ENCODE results near the gene FAM111A. TPM values are rescaled to one million over a fixed set of nuclear protein-coding genes. Genes with fewer than 3 reads are reported as not detected.

The FAM111A gene
- total and polyA plus RNA-seq, 10 of the 15 experiments (the other 5 are each of a cell fraction or from before 2014, with no cell fraction given), result 26.6 to 95.0 (median 67.5) TPM

DNA sequence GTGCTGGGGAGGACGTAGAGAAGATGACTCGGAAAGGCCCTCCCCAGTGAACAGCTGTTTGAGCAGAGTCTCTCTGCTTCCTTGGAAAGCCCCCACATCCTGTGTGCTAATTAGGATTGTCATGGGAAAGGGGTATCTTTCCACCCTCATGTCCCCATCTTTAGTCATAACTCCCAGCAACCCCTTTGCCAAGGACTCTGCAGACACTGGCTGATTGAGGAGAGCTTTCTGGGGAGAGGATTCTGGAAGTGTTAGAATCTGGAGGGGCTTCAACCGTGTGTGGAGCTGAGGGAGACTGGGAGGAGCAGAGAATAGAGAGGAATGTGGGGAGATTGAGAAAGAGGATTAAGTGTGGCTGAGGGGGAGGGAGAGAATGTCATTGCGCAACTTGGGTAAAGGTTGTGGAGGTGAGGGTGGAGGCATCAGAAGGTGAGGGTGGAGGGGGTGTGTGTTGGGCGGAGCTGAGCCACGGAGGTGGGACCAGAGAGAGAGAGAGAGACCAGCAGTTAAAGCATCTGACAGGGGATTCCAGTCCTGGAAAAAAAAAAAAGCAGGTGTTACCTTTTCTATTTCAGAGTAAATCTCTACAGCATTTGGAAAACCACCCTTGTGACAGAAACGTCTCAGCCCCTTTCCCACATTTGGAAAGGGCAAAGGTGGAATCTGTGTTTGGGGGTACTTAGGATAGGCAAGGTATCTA, 31.5 kb downstream of the FAM111A start (continued):
- TF ChIP-seq, protein P1, sequence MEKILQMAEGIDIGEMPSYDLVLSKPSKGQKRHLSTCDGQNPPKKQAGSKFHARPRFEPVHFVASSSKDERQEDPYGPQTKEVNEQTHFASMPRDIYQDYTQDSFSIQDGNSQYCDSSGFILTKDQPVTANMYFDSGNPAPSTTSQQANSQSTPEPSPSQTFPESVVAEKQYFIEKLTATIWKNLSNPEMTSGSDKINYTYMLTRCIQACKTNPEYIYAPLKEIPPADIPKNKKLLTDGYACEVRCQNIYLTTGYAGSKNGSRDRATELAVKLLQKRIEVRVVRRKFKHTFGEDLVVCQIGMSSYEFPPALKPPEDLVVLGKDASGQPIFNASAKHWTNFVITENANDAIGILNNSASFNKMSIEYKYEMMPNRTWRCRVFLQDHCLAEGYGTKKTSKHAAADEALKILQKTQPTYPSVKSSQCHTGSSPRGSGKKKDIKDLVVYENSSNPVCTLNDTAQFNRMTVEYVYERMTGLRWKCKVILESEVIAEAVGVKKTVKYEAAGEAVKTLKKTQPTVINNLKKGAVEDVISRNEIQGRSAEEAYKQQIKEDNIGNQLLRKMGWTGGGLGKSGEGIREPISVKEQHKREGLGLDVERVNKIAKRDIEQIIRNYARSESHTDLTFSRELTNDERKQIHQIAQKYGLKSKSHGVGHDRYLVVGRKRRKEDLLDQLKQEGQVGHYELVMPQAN (conservative IDR thresholded peaks at IDR 0.05), result no peak; the same call in none of the 2 replicates
- TF ChIP-seq HCFC1 (IDR thresholded peaks at IDR 0.05; ENCODE audit: low read length) (no peak), POLR2AphosphoS2 (IDR thresholded peaks at IDR 0.05; ENCODE audit: low read depth, low read length) (0 out of 2 replicates have a peak, but pooled peaks have one; percentile 60), ZNF274 (IDR thresholded peaks at IDR 0.05; ENCODE audit: insufficient read depth, insufficient read length) (no peak), NBN (IDR thresholded peaks at IDR 0.05) (peak; percentile 90; the same call in 1 of the 2 replicates), RUNX3 (IDR thresholded peaks at IDR 0.05; ENCODE audit: low read length) (no peak), TARDBP (IDR thresholded peaks at IDR 0.05; ENCODE audit: borderline replicate concordance) (no peak), HDAC6 (IDR thresholded peaks at IDR 0.05; ENCODE audit: unreplicated experiment) (no peak), POLR2AphosphoS5 (IDR thresholded peaks at IDR 0.05; ENCODE audit: low read length) (peak; percentile 66), RELA (IDR thresholded peaks at IDR 0.05; ENCODE audit: borderline replicate concordance, partially characterized antibody) (peak; percentile 75), JUNB (IDR thresholded peaks at IDR 0.05) (no peak), GABPA (IDR thresholded peaks at IDR 0.05; ENCODE audit: low read depth) (no peak), ZBED1 (IDR thresholded peaks at IDR 0.05; ENCODE audit: borderline replicate concordance) (no peak), SMAD1 (IDR thresholded peaks at IDR 0.05; ENCODE audit: low read depth, partially characterized antibody) (peak; percentile 85)
- TF ChIP-seq, protein P2, sequence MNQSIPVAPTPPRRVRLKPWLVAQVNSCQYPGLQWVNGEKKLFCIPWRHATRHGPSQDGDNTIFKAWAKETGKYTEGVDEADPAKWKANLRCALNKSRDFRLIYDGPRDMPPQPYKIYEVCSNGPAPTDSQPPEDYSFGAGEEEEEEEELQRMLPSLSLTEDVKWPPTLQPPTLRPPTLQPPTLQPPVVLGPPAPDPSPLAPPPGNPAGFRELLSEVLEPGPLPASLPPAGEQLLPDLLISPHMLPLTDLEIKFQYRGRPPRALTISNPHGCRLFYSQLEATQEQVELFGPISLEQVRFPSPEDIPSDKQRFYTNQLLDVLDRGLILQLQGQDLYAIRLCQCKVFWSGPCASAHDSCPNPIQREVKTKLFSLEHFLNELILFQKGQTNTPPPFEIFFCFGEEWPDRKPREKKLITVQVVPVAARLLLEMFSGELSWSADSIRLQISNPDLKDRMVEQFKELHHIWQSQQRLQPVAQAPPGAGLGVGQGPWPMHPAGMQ (IDR thresholded peaks at IDR 0.05; ENCODE audit: borderline replicate concordance), result no peak
- TF ChIP-seq, protein P3, sequence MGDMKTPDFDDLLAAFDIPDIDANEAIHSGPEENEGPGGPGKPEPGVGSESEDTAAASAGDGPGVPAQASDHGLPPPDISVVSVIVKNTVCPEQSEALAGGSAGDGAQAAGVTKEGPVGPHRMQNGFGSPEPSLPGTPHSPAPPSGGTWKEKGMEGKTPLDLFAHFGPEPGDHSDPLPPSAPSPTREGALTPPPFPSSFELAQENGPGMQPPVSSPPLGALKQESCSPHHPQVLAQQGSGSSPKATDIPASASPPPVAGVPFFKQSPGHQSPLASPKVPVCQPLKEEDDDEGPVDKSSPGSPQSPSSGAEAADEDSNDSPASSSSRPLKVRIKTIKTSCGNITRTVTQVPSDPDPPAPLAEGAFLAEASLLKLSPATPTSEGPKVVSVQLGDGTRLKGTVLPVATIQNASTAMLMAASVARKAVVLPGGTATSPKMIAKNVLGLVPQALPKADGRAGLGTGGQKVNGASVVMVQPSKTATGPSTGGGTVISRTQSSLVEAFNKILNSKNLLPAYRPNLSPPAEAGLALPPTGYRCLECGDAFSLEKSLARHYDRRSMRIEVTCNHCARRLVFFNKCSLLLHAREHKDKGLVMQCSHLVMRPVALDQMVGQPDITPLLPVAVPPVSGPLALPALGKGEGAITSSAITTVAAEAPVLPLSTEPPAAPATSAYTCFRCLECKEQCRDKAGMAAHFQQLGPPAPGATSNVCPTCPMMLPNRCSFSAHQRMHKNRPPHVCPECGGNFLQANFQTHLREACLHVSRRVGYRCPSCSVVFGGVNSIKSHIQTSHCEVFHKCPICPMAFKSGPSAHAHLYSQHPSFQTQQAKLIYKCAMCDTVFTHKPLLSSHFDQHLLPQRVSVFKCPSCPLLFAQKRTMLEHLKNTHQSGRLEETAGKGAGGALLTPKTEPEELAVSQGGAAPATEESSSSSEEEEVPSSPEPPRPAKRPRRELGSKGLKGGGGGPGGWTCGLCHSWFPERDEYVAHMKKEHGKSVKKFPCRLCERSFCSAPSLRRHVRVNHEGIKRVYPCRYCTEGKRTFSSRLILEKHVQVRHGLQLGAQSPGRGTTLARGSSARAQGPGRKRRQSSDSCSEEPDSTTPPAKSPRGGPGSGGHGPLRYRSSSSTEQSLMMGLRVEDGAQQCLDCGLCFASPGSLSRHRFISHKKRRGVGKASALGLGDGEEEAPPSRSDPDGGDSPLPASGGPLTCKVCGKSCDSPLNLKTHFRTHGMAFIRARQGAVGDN (IDR thresholded peaks at IDR 0.05), result peak; percentile 63; the same call in 1 of the 2 replicates

All from GM12878 (cell line).